Suppressor macrophage (primary cell): ENCODE measurements around the gene S100B.
"Not testable (repeated sequence)": the region's sequence is repeated elsewhere in the genome, so short reads cannot be mapped to it uniquely, and the experiment has no call there.

Source experiments
- DNase-seq, 4 experiments: peaks; one replicate each; pipeline ENCODE4 v3.0.0-alpha.2; 2020 to 2022

Gene S100B

DNA sequence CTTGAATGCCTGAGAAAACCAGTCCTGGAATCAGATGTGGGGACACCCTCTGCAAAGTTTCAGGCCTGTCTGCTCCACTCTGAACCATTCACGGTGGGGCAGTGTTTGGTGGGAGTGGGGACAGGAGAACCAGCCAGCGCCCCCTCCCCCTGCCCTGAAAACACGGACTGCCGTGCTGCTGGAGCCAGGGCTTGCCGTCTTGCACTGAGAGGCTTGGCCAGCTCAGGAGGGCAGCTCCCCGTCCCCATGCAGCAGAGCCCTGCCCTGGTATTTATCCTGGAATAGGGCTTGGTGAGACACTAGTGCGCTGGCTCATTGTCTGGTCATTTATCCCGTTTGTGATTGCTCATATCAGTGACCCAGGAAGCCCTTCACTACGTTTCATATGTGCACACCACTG is 3.9 kb downstream of the S100B start:
- no peak for DNase-seq

- DNase-seq: no peak
Measured at GRCh38 chr21:46600305-46600704, 4.6 kb downstream of the S100B start.

DNA sequence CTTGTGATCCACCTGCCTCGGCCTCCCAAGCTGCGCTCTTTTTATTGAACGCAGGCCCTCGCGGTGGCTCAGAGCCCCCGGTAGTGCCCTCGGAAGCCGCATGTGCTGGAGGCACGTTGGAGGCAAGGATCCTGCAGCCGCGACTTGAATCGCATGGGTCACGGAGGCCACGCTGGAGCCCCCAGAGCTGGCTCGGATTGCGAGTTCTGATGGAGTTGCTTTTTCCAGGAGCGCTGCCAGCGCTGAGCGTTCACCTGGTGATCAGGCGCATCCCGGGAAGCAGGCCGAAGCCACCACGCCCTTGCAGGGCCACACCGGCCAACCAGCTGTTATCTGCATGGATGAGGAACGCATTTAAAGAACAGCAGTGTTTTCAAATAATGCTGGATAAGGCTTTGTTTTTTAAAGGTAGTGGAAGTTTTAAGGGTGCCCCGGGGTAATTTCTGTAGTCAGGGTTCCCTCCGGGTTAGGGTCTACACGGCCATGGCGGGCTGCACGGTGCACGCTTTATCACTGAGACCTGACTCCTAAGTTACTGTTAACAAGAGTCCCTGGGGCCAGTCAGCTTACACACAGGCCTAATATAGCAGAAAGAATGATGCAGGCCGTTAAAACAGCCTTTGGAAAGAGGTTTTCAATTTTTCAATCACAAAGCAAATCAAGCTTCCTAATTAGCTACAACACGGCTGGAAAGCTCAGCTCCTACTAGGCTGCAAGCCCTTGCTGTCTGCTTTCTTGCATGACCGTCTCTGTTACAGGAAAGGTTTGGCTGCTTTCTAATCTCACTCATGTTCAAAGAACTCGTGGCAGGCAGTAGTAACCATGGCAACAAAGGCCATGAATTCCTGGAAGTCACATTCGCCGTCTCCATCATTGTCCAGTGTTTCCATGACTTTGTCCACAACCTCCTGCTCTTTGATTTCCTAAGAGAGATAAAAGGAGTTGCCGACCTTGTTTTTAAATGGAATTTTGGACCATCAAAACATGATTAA is 6.0 kb downstream of the S100B start:
- no peak for DNase-seq

DNA sequence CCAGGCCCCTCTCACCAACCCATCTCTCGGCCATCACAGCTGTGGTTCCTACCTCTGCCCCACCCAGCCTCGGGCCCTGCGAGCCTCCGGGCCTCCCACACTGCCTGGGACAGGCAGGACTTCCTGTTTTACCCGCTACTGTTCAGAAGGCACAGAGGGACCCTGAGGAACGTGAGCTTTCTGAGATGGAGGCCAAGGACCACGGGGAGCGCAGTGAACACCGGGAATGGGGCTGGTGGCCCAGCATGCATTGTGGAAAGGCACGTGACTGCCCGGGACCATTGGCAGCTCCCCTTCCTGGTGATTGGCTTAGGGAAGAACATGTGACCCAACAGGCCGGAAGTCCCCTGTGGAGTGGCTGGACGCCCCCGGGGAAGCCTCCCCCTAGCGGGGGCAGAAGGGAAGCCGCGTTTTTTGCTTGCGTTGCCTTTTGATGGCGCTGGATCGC is 7.0 kb downstream of the S100B start:
- no peak for DNase-seq

DNA sequence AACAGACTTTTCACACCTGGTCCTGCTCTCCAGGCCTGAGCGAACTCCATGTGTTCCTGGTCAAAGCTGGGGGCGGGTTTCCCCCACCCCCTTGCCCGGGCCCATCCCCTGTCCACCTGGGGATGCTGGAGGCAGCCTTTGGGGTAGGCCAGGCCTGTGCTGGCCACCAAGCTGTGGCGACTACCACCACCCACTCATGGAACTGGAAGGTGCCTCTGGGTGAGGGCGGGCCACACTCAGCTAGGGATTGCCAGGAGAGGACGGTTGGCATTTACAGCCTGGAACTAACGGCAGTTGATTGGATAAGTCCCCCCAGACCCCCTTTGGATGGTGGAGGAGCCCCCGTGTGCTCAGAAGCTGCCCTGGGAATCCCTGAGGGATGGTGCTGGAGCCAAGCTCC is 7.9 kb downstream of the S100B start:
- no peak for DNase-seq

DNA sequence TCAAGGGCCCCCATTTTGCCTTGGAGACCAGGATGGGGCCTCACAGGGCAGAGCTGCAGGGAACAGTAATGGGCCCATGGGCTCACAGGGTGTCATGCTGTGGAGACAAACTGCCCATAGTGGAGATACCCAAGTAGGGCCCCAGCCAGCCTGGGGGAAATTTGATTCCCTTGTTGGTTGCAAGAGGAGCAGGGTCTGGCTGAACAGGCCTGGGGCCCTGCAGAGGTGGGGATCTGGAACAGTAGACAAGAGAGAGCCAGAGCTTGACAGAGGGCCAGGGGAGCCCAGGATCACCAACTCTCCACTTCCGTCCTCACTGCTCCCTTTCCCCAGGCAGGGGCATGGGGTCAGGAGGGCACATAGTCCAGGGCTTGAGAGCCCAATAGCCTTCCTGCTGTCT is 8.7 kb downstream of the S100B start:
- DNase-seq: no peak

GRCh38 chr21:46594276-46594675 is 10.6 kb downstream of the S100B start:
- DNase-seq: no peak

DNA sequence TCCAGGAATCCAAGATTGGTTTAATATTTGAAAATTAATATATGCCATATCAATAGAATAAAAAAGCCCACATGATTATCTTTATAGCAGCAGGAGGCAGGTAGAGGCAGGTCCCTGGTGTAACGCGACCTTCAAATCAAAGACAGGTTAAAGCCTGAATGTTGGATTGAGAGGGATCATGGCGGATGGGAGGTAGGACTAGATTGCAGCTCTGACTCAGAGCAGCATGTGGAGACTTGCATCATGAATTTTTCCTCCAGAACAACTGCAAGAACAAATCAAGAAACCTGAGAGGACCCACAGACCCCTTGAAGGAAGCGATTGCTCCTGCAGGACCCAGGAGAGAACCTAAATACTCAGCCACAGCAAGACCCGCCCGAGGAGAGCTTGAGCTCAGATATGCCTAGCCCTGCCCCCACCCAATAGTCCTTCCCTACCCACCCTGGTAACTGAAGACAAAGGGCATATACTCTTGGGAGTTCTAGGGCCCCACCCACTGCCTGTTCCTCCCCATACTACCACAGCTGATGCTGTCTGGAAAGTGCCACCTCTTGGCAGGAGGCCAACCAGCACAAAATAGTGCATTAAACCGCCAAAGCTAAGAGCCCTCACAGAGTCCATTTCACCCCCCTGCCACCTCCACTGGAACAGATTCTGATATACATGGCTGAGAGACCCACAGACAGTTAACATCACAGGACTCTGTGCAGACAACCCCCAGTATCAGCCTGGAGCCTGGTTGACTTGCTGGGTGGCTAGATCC is 19.5 kb downstream of the S100B start:
- no peak for DNase-seq

- DNase-seq: no peak
Measured at GRCh38 chr21:46581780-46582307, 23.0 kb downstream of the S100B start.

DNA sequence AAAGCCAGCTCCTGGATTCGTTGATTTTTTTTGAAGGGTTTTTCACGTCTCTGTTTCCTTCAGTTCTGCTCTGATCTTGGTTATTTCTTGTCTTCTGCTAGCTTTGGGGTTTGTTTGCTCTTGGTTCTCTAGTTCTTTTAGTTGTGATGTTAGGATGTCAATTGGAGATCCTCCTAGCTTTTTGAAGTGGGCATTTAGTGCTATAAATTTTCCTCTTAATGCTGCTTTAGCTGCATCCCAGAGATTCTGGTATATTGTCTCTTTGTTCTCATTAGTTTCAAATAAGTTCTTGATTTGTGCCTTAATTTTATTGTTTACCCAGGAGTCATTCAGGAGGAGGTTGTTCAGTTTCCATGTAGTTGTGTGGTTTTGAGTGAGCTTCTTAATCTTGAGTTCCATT is 25.5 kb downstream of the S100B start:
- not testable (repeated sequence) for DNase-seq

DNA sequence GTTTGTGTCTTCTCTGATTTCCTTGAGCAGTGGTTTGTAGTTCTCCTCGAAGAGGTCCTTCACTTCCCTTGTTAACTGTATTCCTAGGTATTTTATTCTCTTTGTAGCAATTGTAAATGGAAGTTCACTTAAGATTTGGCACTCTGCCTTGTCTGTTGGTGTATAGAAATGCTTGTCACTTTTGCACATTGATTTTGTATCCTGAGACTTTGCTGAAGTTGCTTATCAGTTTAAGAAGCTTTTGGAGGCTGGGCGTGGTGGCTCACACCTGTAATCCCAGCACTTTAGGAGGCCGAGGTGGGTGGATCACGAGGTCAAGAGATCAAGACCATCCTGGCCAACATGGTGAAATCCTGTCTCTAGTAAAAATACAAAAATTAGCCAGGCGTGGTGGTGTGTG is 27.1 kb downstream of the S100B start:
- DNase-seq: not testable (repeated sequence)

DNA sequence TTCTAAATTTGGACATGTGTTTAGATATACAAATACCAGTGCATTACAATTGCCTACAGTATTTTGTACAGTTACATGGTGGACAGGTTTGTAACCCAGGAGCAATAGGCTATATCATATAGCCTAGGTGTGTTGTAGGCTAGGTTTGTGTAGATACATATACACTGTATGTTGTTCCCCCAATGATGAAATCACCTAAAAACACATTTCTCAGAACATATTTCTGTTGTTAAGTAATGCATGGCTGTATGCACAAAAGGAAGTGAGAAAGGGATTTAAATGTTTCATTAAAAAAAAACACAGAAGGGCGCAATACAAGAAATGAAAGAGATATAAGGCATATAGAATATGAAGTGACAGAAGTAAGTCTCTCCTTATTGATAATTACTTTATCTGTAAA is 32.0 kb downstream of the S100B start:
- DNase-seq: no peak

DNA sequence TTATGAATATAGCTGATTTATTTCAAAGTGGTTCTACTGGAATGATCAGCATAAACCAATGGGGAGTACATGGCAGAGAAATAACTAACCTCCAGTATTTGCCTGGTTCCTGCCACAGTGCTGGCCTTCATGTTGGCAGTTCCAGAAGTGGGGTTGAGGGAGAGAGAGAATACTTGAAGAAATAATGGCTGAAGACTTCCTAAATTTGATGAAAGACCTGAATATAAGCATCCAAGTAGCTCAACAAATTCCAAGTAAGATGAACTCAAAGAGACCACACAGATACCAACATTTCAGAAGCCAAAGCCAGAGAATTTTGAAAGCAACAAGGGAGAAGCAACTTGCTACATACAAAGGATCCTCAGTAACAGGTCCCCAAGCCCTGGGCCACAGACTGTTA is 34.3 kb downstream of the S100B start:
- DNase-seq: no peak

DNA sequence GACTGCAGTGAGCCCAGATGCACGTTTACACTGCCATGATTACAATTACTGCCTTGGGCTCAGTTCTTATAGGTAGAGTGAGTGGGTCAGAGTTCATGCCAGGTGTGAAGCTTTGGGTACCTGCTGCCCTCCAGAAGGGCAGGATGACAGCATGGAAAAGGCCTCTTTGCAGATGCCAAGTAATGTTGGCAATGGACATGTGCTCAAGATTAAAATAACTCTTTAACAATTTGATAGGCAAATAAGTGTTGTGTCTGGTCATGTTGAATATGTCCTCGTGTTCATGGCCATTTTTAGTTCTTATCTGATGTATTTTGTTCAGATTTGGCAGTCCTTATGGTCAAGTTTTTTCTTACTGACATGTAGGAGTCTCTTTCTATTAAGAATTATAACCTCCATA is 34.8 kb downstream of the S100B start:
- DNase-seq: no peak

GRCh38 chr21:46569081-46569480 is 35.8 kb downstream of the S100B start:
- DNase-seq: no peak

DNA sequence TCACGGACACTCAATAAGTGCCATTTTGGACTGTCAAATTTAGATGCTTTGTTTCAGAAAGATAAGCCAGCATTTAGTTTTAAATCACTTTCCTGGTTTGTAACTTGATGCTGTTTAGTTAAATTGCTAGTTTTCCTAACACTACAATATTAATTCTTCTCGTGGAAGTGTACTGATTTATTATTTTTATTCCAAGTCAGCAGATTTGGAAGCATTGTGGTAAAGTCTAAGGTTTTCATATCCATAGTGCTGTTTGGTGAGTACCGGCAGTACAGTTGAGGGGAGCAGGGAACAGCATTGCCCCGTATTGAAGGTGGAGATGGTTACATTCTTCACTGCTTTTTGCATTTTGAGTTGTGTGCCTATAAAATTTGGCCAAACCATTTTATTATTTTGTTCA is 36.3 kb downstream of the S100B start:
- DNase-seq: no peak

DNA sequence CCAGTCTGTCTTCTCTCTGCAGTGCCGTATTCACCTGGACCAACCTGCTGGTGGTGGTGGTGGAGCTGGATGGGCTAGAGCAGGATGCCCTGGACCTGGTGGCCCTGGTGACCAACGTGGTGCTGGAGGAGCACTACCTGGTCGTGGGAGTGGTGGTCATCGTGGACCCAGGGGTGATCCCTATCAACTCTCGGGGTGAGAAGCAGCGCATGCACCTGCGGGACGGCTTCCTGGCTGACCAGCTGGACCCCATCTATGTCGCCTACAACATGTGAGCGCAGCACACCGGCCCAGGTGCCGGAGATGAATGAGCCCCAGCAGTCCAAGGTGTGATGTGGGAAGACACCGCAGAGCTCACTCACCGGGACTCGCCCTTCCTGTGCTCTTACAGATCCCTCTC is 37.5 kb downstream of the S100B start:
- no peak for DNase-seq

DNA sequence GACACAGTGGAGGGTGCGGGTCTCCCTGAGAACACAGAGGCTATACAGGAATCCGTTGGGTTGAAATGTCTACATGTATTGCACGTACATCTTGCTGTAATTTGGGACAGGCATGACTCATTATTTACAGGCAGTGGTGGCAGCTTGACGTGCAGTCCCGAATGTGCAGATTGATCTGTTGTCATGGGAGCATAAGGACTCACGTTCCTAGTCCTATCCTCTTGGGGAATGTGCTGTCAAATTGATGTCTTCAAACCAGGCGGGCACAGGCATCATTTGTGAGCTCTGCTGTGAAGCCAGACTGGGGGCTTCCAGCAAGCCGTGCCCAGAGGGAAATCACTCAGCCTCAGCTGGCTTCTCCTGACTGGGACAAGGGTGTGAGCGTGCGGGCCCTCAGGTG is 40.5 kb downstream of the S100B start:
- no peak for DNase-seq

GRCh38 chr21:46562964-46563607 is 41.8 kb downstream of the S100B start:
- peak; percentile 8 to 36 (median 26) for DNase-seq

GRCh38 chr21:46562472-46562871 is 42.4 kb downstream of the S100B start:
- no peak for DNase-seq

GRCh38 chr21:46561445-46562090 is 43.3 kb downstream of the S100B start:
- DNase-seq: no peak
